Tibial nerve (tissue), 4 donors: ENCODE results near the gene AGTR2. TPM values are rescaled to one million over a fixed set of nuclear protein-coding genes. Genes with fewer than 3 reads are reported as not detected.

Experiments used
- DNase-seq, 2 donors: peaks; one replicate each; pipeline ENCODE4 v3.0.0-alpha.2; 2019; ENCODE audit warnings: low spot score in 2 of 2
- H3K27ac ChIP-seq, 4 donors: fragments of 200-600 bp; sonication (generic) in 3 of 4; one replicate each; pipeline ENCODE4 v1.5.1; 2017 to 2019; ENCODE audit warnings: mild to moderate bottlenecking in 1 of 4
- H3K27me3 ChIP-seq, 2 donors: fragments of 200-600 bp; sonication (generic) in 1 of 2; one replicate each; pipeline versions ENCODE4 v1.5.1 to v1.6.0; 2017 to 2019
- H3K36me3 ChIP-seq, 3 donors: fragments of 200-600 bp; sonication (generic); one replicate each; pipeline ENCODE4 v1.5.1; 2018 to 2019
- H3K4me1 ChIP-seq, 4 donors: fragments of 200-600 bp; sonication (generic) in 3 of 4; one replicate each; pipeline ENCODE4 v1.5.1; 2017 to 2019
- H3K4me3 ChIP-seq, 4 donors: fragments of 200-600 bp; sonication (generic) in 3 of 4; one replicate each; pipeline ENCODE4 v1.5.1; 2017 to 2019; ENCODE audit warnings: mild to moderate bottlenecking in 1 of 4, moderate library complexity in 1 of 4
- H3K9me3 ChIP-seq, 4 donors: fragments of 200-600 bp; sonication (generic) in 3 of 4; one replicate each; pipeline ENCODE4 v1.5.1; 2017 to 2019
- EP300 ChIP-seq, 2 donors: sonication (generic); formaldehyde crosslinking; IDR thresholded peaks; one replicate each; pipeline ENCODE4 v1.6.1; 2017; ENCODE audit warnings: antibody characterized with exemption in 2 of 2, mild to moderate bottlenecking in 1 of 2
- POLR2A ChIP-seq, 2 donors: fragments of 450-650 bp; IDR thresholded peaks; one replicate each; pipeline ENCODE4 v1.6.1; 2017; ENCODE audit warnings: antibody characterized with exemption in 2 of 2, mild to moderate bottlenecking in 2 of 2, moderate library complexity in 2 of 2
- WGBS, 2 donors: methylation state at CpG; one replicate each; pipeline ENCODE4 v1.1.5; 2018; 5-methylcytosine and 5-hydroxymethylcytosine counted together
- total RNA-seq, 4 donors: library from RNA; depleted of rRNA; stranded (reverse); fragments of >200 nt; gene quantifications; one replicate each; pipeline ENCODE4 v1.1.0, GENCODE V29; 2016
- TF ChIP-seq, protein P1 (sequence below), 5 experiments: fragments of 200-600 bp in 3 of 5; fragments of 450-650 bp in 2 of 5; sonication (generic) in 3 of 5; IDR thresholded peaks; one replicate each; pipeline ENCODE4 v1.5.1; 2016 to 2019; ENCODE audit warnings: antibody characterized with exemption in 5 of 5, mild to moderate bottlenecking in 3 of 5, moderate library complexity in 2 of 5

The AGTR2 gene
- total RNA-seq, 4 donors from 2014 or later: not detected

- TF ChIP-seq, protein P1, sequence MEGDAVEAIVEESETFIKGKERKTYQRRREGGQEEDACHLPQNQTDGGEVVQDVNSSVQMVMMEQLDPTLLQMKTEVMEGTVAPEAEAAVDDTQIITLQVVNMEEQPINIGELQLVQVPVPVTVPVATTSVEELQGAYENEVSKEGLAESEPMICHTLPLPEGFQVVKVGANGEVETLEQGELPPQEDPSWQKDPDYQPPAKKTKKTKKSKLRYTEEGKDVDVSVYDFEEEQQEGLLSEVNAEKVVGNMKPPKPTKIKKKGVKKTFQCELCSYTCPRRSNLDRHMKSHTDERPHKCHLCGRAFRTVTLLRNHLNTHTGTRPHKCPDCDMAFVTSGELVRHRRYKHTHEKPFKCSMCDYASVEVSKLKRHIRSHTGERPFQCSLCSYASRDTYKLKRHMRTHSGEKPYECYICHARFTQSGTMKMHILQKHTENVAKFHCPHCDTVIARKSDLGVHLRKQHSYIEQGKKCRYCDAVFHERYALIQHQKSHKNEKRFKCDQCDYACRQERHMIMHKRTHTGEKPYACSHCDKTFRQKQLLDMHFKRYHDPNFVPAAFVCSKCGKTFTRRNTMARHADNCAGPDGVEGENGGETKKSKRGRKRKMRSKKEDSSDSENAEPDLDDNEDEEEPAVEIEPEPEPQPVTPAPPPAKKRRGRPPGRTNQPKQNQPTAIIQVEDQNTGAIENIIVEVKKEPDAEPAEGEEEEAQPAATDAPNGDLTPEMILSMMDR (IDR thresholded peaks at IDR 0.05): no peak
- no peak for TF ChIP-seq POLR2A (IDR thresholded peaks at IDR 0.05)
- TF ChIP-seq EP300 (IDR thresholded peaks at IDR 0.05): no peak
- Histone ChIP-seq H3K4me3 (no peak overlapping the region), H3K27me3 (no peaks in the 10 kb centered on the region), H3K36me3 (no peaks in the 10 kb centered on the region), H3K27ac (no peak overlapping the region), H3K4me1 (no peaks in the 10 kb centered on the region), H3K9me3 (no peaks in the 10 kb centered on the region)
- no peak for DNase-seq
- 59 to 100% methylated on average over 1 of the region's 1 CpG for WGBS, 2 donors
These were observed 10.8 kb downstream of the AGTR2 start for GRCh38 chrX:116181300-116181699.

DNA sequence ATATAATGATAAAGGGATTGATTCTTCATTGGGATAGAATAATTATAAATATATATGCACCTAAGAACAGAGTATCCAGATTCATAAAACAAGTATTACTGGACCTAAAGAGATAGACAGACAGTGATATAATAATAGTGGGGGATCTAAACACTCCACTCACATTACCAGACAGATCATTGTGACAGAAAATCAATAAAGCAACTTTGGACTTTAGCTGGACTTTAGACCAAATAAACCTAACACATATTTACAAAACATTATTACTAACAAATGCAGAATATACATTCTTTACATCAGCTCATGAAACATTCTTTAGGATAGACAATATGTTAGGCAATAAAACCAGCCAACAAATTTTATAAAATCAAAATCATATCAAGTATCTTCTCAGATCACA is 14.6 kb downstream of the AGTR2 start:
- no peak overlapping the region for H3K27ac ChIP-seq
- H3K9me3 ChIP-seq: peaks cover 0 to 11% (median 2%) of the 10 kb centered on the region in 4 donors
- no peaks in the 10 kb centered on the region for H3K27me3 ChIP-seq
- H3K4me1 ChIP-seq: no peaks in the 10 kb centered on the region
- no peaks in the 10 kb centered on the region for H3K36me3 ChIP-seq
- H3K4me3 ChIP-seq: no peak overlapping the region
- no peak for TF ChIP-seq POLR2A (IDR thresholded peaks at IDR 0.05)
- no peak for TF ChIP-seq EP300 (IDR thresholded peaks at IDR 0.05)
- TF ChIP-seq, protein P1 (IDR thresholded peaks at IDR 0.05): no peak
- no peak for DNase-seq

- Histone ChIP-seq H3K9me3 (peaks cover 0 to 4% (median 2%) of the 10 kb centered on the region in 4 donors), H3K27ac (no peak overlapping the region), H3K4me1 (no peaks in the 10 kb centered on the region), H3K27me3 (no peaks in the 10 kb centered on the region), H3K36me3 (no peaks in the 10 kb centered on the region), H3K4me3 (no peak overlapping the region)
- TF ChIP-seq POLR2A (IDR thresholded peaks at IDR 0.05): no peak
- no peak for DNase-seq
These were observed 24.1 kb downstream of the AGTR2 start for GRCh38 chrX:116194649-116195048.

GRCh38 chrX:116198235-116198634 is 27.7 kb downstream of the AGTR2 start:
- Histone ChIP-seq H3K27me3 (no peaks in the 10 kb centered on the region), H3K36me3 (no peaks in the 10 kb centered on the region), H3K4me1 (no peaks in the 10 kb centered on the region), H3K27ac (no peak overlapping the region), H3K9me3 (no peaks in the 10 kb centered on the region), H3K4me3 (no peak overlapping the region)
- 25 to 55% methylated on average over 3 of the region's 3 CpGs for WGBS, 2 donors
- TF ChIP-seq POLR2A (IDR thresholded peaks at IDR 0.05) (no peak), EP300 (IDR thresholded peaks at IDR 0.05) (no peak)
- TF ChIP-seq, protein P1 (IDR thresholded peaks at IDR 0.05): no peak
- DNase-seq: no peak

GRCh38 chrX:116198810-116199209 is 28.3 kb downstream of the AGTR2 start:
- WGBS, 2 donors: 59 to 72% methylated on average over 3 of the region's 3 CpGs
- Histone ChIP-seq H3K9me3 (no peaks in the 10 kb centered on the region), H3K36me3 (no peaks in the 10 kb centered on the region), H3K27me3 (peaks cover 0 to 2% of the 10 kb centered on the region in 2 donors), H3K4me3 (no peak overlapping the region), H3K27ac (no peak overlapping the region), H3K4me1 (no peaks in the 10 kb centered on the region)
- no peak for DNase-seq
- TF ChIP-seq POLR2A (IDR thresholded peaks at IDR 0.05): no peak
- TF ChIP-seq, protein P1 (IDR thresholded peaks at IDR 0.05): no peak
- no peak for TF ChIP-seq EP300 (IDR thresholded peaks at IDR 0.05)

DNA sequence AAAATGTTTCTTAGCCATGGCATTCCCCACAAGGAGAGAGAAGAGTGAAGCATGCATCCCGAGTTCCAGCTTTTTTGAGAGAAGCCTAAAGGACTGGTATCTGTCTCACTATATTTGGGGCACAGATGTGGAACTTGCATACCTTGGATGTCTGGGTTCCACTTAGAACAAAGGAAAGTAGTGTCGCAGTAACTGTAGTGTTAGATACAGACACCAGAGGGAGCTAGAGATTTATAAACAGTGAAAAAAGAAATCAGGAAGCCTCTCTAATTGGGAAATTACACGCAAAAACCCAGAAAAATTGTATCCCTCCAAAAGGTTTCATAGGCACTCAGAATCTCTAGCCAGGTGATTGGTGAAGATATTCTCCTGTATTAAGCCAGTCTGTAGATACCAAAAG is 34.4 kb downstream of the AGTR2 start:
- Histone ChIP-seq H3K36me3 (no peaks in the 10 kb centered on the region), H3K4me3 (no peak overlapping the region), H3K27me3 (peaks cover 0 to 5% of the 10 kb centered on the region in 2 donors), H3K27ac (no peak overlapping the region), H3K4me1 (no peaks in the 10 kb centered on the region), H3K9me3 (no peaks in the 10 kb centered on the region)
- WGBS, 2 donors: 0 to 1% methylated on average over 3 of the region's 3 CpGs
- DNase-seq: peak in 1 of 2 donors; percentile 5
- TF ChIP-seq EP300 (IDR thresholded peaks at IDR 0.05) (no peak), POLR2A (IDR thresholded peaks at IDR 0.05) (no peak)
- TF ChIP-seq, protein P1 (IDR thresholded peaks at IDR 0.05): peak; percentile 19 to 46 (median 42)
